GM12872 (cell line): ENCODE data around the gene IP6K2.
A peak's percentile ranks its signal among the peaks of the same experiment; 100 is the strongest.

Experiments
- CTCF ChIP-seq: IDR thresholded peaks from 3 replicates; pipeline ENCODE4 v1.5.1; 2011; ENCODE audit warnings: low read depth, mild to moderate bottlenecking, low read length, moderate library complexity; ENCODE audit not compliant: insufficient read depth

IP6K2 gene

DNA sequence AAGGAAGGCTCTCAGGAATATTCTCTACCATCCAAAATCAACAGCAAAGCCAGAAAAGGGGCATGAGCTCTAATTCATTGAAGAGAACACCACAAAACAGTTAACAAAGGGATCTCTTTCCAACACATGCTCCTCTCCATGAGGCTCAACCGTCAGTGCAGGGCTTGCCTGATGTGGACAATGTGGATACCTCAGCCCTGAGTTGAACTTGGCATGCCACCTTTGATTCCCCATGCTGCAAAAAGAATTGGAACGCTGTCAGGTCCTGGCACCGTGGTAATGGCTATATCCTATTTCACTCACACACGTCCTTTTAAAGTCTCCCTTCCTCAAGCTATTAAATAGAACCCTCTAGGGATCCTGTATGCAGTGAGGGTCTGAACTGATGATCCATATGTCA is 30.7 kb upstream of the IP6K2 start:
- TF ChIP-seq CTCF, result no peak

DNA sequence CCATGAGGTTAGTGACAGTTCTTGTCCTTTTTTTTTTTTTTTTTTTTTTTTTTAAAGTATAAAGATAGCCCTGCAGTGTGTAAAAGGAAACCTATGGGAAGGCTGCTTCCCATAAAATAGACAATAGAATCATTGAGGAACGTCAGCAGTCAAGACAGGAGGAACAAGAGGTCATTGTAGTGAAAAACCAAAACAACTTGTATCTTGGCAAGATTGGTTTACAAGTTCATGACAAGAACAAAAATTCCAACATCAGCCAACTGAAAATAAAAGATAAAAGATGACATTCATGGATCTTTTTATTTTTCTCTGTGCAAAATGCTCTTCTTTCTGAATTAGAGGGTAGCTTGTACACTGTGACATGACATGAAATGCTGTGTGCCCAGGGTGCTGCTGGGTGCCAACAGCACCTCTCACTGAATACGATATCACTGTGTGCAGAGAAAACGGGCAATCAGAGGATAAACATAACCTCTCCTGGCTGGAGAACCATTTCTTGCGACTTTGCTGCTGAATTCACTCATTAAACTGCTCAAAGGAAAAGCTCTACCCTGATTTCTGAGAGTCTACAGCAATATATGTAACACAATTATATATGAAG is 30.1 kb upstream of the IP6K2 start:
- no peak for TF ChIP-seq CTCF

DNA sequence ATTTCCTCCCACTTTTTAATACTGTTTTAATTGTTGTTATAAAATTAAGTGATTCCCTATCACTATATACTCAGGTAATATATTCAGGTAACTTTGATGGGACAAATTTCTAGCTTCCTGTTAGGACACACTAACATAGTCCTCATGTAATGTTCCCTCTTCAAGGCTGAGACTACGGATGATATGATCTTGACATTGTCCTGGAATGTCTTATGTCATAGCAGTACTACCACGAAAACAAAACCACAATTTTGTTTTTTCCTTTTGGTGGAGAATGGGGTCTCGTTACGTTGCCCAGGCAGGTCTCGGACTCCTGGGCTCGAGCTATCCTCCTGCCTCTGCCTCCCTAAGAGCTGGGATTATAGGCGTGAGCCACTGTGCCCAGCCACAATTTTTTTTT is 26.8 kb upstream of the IP6K2 start:
- no peak for TF ChIP-seq CTCF

- TF ChIP-seq CTCF, result peak; percentile 93
Observed at GRCh38 chr3:48739955-48740823, 23.2 kb upstream of the IP6K2 start.

DNA sequence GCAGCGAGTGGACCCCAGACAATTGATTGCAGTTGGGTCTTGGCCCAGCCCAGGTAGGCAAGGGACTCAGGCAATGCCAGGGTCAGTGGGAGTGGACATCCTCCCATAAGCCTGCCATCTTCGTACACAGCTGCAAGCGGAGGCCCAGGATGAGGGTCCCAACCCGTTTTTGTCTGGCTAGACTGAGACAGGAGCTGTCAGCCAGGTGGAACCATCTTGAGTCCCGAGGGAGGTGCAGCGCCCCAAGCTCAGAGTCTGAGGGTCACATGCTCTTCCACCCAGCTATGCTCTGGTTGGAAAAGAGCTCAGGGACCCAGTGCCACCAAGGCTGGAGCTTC is 22.6 kb upstream of the IP6K2 start:
- no peak for TF ChIP-seq CTCF

DNA sequence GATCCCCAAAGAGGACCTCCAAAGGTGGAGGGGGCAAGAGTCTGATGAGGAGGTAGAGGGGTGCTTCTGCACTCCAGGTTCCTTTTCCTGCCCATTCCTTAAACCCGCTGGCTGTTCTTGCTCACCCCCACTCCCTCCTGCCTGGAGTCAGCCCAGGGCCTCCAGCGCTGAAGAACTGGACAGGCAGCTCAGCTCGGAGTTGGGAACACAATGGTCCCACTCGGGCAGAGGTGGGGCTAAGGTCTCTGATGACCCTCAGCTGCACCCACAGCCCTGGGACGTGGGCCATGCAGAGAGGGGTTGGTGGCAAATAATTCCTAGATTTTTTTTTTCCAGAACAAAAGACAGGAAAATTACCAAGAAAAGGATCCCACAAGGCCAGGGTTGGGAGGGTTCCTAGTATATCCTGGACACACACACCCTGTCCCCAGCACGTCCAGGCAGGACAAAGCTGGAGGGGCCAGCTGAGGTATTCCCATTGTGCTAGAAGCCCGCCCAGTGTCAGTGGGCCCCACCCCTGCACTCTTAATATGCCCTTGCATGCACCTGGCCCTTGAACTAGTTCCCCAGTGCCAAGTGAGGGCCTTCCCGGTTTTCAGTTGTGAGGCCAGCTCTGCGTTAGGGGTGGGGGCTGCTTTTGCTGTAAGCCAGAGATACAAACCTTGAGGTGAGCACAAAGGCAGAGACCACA is 22.1 kb upstream of the IP6K2 start:
- no peak for TF ChIP-seq CTCF

DNA sequence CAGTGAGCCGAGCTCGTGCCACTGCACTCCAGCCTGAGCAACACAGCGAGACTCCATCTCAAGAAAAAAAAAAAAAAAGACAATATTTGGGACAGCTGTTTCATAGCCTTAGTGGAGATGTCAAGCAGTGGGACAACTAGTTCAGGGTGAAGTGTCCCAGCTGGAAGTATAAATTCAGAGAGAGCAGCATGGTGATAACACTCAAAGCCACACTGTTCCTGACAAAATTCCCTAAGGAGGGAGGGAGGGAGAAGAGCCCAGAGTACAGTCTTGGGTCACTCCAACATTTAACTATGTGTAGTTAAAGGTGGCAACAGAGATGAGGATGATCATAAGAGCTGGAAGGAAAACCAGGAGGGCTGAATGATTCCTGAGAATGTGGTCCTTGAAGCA is 21.1 kb upstream of the IP6K2 start:
- TF ChIP-seq CTCF, result no peak
